Left ventricle myocardium superior (tissue), 1 donor: ENCODE measurements around the gene RFX3. TPM values are rescaled to one million over a fixed set of nuclear protein-coding genes. Genes with fewer than 3 reads are reported as not detected.

Source experiments
- ATAC-seq: fragments of 200-7000 bp; cut with Tn5 transposase; one replicate; pipeline ENCODE4 v1.9.1; 2020; ENCODE audit warnings: mild to moderate bottlenecking, moderate library complexity
- DNase-seq: peaks from one replicate; pipeline ENCODE4 v3.0.0-alpha.2; 2020
- intact Hi-C: fragments of 100-400 bp; cut with micrococcal nuclease; formaldehyde crosslinking; loops from one replicate; pipeline ENCODE4 v1.11.0; 2022
- total RNA-seq: library from RNA; stranded (reverse); fragmentation: NEBNext Ultra II Directional; extraction: Animal tissue kit (Norgen Biotek cat#: 25700); gene quantifications from one replicate; pipeline ENCODE4 v1.2.1, GENCODE V29; 2021
- donor health status: DM: no; HTN: yes; CAD: no; lungs with severe emphysema.

Gene RFX3
- total RNA-seq, 1 donor from 2014 or later = 3.0 TPM

DNA sequence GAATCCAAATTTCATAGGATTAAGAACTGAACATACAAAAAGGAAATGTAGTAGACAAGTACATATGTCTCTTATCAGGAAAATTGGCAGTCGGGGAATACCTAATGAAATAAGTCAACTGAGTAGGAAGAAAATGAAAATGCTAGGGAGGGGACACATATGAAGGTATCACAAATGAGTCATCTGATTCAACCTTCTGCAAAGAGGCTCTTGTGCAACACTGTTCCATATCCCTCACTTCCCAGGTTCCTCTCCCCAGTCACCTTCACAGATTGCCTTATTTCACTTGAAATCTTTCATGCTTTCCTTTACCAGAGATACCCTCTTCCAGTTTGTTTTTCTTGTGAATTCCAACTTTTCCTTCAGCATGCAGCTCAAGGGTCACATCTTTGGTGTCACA lies 139.0 kb downstream of the RFX3 start:
- DNase-seq (no peak), ATAC-seq (no peak)
- intact Hi-C loops = no loop called here

DNA sequence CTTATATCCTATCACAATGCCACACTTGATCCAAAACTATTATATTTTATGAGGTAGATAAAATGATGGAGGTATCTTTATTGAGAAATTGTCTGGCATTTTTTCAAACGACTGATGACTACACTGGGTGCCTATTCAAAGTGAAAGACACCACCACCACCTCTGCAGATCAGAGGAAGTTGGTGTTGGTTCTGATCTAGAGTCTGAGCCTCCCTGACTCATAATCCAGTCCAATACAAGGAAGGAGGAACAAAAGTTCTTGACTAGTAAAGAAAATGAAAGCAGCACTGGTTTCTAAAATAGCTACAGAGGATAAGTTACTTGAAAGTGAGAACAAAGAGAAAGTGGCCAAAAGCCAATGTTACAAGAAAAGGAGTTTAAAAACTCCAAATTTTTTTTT lies 139.9 kb downstream of the RFX3 start:
- DNase-seq (no peak), ATAC-seq (no peak)
- intact Hi-C loops = no loop called here

DNA sequence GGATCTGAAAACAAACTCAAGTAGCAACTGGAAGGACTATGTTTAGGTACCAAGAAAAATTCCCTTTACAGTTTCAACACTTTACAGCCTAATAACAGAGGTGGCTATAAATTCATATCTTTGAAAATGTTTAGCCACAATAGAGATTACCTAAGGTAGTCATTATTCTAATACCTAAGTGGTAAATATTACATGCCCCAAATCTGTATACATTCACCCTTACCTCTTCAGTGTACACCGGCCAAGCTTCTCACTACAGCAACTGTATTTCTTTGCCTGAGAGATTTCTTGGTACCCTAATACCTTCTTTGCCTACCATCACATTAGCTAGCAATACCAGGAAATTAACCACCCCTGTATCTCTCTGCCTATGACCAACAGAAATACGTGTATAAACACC lies 154.0 kb downstream of the RFX3 start:
- intact Hi-C loops = no loop called here
- no peak for ATAC-seq
- DNase-seq = no peak

DNA sequence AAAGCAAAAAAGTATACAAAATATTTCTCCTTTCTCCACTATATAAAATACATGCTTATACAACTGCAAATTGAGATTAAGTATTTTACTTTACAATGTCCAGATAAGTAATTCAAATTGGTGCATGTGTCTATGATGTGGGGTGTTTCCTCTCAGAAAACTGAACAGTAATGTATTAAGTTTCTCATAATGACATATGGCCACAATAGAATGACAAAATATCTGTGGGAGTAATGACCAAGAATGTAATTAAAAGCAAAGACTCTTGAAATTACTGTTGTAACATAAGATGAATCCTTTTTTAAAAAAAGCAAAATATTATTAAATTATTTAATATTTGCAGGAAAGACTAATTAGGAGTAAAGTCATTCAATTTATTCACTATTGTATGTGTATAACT lies 155.1 kb downstream of the RFX3 start:
- ATAC-seq (no peak), DNase-seq (no peak)
- intact Hi-C loops = no loop called here

DNA sequence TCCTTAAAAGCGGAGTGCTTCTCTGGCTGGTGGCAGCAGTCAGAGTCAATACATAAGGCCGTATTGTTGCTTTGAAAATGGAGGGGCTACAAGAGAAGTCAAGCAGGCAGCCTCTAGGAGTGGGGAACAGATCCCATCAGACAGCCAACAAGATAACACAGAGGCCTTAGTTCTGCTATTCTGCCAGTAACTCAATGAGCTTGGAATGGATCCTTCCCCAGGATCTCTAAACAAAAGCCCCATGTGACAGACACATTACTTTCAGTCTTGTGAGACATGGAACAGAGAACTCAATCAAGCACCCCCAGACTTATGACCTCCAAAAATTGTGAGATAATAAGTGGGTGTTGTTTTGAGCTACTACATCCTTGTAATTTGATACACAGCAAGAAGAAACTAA lies 158.6 kb downstream of the RFX3 start:
- intact Hi-C loops = no loop called here
- no peak for ATAC-seq
- DNase-seq = no peak

DNA sequence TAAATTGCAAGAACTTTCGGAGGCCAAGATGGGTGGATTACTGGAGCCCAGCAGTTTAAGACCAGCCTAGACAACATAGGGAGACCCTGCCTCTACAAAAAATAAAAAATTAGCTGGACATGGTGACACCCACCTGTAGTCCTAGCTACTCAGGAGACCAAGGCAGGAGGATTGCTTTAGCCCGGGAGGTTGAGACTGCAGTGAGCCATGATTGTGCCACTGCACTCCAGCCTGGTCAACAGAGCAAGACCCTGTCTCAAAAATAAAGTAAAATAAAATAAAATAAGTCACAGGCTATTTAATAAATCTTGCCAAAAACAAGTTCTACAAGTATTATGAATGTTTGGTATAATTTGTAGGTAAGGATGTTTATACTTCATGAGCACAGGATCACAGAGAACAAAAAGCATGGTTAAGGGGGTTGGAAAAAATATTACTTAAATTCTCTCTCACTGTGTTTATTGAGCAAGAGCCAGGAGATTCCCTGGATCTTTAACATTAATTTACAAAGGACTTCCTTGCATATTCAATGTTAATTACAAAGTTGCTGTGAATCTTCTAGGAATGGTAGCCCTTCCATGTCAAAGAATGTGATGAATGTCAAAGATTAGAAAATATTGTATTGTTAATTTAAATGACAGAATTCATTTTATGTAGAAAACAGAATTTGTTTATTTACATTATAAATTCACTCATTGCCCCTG lies 164.0 kb downstream of the RFX3 start:
- ATAC-seq (no peak), DNase-seq (no peak)
- intact Hi-C loops = no loop called here

DNA sequence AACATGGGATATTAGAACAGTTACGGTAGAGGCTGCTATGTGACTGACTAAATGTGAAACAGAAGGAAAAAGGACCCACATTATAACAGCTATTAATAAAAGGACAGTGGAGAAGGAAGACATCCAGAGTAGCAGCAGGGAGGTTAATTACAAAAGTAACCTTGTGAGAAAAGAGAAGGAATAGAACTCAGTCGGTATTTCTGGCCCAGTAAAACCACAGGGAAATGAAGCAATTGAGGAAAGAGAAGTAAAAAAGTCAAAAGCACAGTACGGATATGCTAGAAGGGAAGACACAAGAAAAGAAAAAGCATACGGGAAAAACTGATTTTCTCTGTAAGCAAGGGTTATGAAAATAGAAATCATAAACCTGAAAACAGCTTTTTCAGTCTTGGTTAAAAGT lies 164.7 kb downstream of the RFX3 start:
- intact Hi-C loops = no loop called here
- no peak for DNase-seq
- ATAC-seq = no peak

DNA sequence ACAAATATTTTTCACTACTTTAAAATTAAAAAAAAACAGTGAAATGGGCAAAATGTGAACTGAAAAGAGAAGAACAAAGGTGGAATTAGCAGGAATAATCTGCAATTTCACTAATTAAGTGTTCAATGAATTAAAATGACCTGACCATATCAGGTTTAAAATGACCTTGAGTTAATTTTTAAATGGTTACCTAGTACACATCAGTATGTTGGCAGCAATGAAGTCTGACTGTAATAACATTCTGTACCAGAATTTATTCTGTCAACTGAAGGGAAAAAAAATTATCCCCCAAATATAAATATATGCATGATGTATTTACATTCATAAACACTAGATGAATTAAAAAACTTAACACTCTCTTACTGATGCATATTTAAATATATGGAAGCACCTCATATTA lies 165.6 kb downstream of the RFX3 start:
- intact Hi-C loops = no loop called here
- DNase-seq (no peak), ATAC-seq (no peak)

DNA sequence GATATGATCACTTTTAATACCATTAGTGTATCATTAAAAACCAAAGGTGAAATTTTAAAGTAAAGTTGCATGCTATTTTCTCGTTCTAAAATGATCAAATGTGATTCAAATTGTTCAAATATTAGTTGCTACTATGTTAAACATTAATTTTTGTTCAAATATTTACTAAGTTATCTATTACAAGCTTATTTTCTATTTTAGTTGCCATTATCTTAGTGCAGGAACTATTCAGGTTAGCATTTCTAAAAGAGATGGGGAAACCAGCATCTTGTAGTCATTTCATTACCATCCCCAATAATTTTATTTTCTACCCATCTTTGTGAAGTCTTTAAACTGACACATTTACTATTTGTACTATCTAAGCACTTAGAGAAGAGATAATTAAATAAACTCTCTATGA lies 166.0 kb downstream of the RFX3 start:
- no peak for DNase-seq
- no peak for ATAC-seq
- intact Hi-C loops = no loop called here

DNA sequence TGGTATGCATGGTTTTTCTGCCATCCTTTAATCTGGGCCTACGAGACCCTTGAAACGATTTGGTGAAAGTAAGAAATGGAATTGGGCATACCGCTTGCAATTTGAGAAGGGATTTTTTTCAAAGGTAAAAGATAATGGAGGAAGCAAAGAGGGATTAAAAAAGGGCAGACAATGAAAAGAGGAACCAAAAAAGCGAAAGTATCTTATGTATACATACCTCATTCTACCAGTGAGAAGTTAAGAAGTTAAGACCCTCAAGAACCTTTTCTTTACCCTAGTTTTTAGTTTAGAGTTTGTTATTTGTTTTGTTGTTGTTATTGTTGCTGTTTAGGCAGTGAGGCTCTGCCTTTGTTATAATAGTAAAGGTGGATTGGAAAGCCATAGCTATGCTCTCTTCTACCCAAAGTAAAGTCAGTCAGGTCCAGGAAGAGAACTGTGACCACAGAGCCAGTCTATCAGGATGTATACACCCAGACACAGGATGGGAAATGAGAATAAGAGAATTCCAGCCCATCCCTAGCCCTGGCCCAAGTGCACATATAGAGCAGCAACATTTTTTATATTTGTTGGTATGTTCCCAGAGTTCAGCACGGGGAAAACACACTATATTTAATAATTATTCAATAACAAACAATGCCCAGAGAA lies 166.6 kb downstream of the RFX3 start:
- no peak for ATAC-seq
- DNase-seq = no peak
- intact Hi-C loops = no loop called here

DNA sequence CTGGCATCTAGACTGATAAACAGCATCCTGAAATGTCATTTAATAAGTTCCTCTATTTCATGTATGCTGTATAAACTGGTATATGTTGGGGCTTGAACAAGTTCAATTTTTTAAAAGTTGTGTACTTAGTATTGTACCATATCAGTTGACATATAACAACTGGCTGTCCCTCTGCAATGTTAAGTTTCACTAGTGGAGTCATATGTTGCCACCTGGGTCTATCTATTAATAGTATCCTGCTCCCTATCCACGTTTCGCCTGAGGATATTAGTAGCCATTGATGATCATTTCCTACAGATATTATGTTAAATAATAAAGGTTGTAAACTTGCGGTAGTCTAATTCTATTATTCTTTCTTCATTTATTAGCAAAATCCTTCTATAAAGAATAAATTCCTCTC lies 177.6 kb downstream of the RFX3 start:
- DNase-seq = no peak
- no peak for ATAC-seq
- intact Hi-C loops = no loop called here

DNA sequence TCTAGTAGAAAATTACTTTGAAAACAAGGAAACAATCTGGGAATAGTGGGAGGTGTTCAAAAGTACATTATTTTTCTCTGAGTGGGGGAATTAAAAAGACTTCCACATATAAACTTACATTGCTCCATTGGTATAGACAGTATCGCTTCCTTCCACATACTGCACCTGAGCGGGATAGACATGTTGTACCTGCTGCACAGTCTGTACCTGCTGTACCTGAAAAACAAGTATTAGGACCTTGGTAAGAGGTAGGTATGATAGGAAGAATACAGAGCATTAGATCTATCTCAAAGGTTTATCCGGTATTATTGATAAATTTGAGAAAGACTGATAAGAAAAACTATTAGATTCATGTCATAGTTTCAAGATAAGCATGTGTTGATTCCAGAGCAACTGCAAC lies 179.3 kb downstream of the RFX3 start:
- ATAC-seq (no peak), DNase-seq (no peak)
- intact Hi-C loops = no loop called here

DNA sequence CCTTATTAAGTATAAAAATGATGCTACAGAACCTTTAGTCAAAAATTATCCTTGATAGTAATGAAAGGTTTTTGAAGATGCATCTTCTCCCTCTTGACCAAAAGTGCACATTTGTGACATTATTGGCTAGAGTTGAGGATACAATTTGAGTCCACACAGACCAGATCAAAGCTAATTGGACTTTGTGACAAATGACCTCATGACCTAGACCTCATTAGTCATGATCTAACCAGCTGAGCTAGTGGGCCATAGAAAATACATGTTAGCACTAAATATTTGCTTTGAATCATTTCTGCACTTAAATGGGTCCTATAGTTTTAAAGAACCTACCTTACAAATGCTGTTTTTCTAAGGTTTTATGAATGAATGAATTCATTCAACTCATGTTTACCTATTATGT lies 182.1 kb downstream of the RFX3 start:
- ATAC-seq (no peak), DNase-seq (no peak)
- intact Hi-C loops = no loop called here

DNA sequence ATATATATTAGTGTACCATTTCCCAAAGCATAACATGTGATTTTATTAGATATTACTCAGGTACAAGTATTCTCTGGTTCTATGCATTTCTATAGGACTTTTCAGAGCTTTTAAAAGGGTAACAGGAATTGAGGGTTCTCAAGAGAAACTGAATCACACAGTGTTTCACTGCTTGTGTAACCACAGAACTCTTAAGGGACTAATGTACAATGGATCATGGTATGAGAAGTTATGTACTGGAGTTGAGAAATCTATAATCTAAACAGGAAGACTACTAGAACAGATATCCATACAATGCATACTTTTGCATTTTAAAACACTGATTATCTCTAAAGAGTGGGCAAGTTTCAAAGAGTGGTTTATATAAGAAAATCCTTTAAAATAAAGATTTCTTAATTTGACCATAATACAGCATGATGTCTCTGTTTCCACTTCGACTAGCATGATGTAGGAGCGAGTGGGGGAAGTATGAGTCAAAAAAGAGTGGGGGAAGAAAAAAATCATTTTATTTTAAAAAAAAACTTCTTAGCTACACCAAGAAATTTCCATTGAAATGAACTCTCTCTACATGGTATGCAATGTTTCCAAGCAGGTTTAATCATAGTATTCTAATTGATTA lies 183.5 kb downstream of the RFX3 start:
- intact Hi-C loops = no loop called here
- no peak for ATAC-seq

DNA sequence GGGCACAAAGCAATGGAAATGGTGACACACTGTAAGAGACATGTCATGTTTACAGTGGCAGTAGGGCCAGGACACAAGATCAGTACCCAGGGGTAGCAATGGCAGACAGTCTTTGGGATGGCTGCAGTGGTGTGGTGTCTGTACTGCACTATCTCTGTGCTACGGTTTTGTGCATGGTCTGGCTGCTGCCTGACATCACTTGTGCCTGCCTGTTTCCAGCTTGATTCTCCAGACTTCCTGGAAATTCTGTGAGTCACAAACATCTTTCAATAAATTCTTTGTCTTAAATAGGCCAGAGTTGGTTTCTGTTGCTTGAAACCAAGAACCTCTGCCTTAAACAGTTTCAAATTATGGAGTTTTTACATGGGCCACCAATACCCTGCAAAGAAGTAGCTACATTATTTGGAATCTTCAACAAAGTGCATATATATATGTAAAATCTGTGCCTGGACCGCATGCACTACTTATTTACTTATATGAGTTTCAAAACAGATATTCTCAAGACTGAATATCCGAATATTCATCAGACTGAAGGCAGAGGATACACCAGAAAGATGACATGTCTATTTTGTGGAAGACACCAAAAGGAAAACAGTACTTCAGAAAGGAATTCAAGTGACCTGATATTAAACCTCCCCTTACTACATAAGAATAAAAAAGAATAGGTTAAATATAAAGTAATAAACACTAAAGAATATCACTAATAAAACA lies 188.1 kb downstream of the RFX3 start:
- intact Hi-C loops = no loop called here
- DNase-seq (peak; percentile 30), ATAC-seq (peak; percentile 89)

More for the DNA sequence above, 183.5 kb downstream of the RFX3 start:
- DNase-seq = no peak

DNA sequence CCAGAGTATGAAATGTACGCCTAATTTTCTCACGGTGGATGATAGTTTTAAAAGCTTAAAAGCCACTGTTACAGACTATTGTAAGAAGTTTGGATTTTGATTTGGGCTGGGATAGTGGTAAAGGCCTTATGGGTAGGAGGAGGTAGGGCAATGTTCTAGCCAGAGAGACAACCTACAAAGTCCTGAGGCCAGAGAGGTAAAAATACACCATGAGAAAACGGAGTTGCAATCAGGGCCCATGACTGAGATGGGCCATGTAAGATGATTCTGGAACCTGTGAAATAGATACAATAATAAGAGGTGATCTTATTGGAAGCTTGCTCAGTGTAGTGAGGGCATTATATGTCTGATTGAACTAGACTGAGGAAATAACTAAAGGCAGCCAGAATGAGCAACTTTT lies 188.8 kb downstream of the RFX3 start:
- DNase-seq (no peak), ATAC-seq (no peak)
- intact Hi-C loops = no loop called here

DNA sequence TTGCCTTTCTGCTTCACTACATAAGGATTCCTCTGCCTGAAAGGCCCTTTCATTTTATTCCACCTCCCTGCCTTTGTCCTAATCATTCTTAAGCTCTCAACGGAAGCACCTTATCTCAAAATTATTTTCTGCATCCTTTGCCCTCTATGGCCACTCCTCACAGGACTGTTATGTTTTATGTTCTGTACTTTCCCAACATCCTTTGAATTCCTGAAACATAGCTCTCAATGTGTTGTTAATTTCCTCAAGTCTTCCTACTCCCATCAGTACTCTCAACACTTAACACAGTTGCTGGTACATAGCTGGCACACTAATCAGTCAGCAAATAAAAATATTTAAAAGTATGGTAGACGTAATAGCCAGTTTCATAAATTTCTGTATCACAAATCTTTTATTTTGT lies 193.0 kb downstream of the RFX3 start:
- ATAC-seq (no peak), DNase-seq (no peak)
- intact Hi-C loops = no loop called here

DNA sequence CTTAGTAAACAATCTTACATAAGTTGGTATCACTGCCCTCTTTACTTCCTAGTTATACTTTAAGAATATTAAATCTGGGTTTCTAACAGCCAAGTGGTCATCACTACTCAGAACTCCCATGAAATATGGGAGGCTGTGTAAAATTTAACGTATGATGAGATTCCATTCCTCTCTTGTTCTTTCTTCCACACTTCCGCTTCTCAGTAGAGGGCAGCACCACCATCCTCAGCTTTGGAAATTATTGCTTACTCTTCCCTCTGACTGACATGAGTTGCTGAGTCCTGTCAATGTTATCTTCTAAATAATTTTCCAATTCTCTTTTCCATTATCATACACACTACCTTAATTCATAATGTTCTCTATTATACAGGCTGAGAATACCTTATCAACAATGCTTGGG lies 194.0 kb downstream of the RFX3 start:
- intact Hi-C loops = no loop called here
- ATAC-seq = no peak
- DNase-seq = no peak

DNA sequence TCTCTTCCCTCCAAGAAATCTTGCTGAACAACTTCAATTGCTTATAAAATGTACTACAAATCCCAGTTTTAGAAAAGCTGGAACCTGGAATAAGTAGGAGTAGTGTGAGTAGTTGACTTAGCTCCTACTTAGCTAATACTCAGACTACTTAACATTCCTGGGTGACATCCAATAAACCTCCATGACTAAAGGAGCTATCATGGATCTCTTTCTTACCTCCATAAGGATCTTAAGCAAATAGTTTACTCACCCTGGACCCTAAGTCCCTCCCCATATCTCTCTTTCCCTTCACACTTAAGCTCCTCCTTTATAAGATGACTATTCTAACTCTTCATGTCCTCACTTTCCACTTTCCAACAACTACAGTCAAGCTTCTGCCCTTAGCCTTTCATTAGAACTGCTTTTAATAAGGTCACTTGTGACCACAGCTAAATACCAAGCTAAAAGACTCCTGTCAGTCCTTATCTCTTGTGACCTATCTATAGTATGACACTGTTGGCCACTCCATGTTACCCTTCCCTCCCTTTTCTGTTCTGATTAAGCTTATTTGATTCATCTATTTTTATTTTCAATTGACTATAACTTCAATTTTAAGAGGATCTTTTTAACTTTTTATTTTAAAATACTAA lies 194.9 kb downstream of the RFX3 start:
- DNase-seq (no peak), ATAC-seq (no peak)
- intact Hi-C loops = no loop called here

DNA sequence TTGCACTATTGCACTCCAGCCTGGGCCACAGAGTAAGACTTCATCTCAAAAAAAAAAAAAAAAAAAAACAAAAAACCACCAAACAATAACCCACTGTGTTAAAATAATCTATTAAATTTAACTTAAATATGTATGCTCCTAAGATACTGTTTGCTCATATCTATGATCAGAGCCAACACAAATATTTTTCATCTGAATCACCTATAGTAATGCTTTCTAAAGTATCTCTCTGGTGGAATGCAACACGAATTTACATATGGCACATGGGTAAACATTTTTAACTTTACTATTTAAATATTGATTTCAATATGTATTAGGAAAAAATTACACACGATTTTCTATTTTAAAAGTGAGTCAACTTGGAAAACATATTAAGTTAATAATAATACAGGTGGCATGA lies 196.4 kb downstream of the RFX3 start:
- intact Hi-C loops = no loop called here
- DNase-seq (no peak), ATAC-seq (no peak)
